Endodermal cell (in vitro differentiated cells): Measurements from ENCODE around the gene PURB. TPM values are rescaled to one million over a fixed set of nuclear protein-coding genes. Genes with fewer than 3 reads are reported as not detected.
"Not testable (repeated sequence)": the region's sequence is repeated elsewhere in the genome, so short reads cannot be mapped to it uniquely, and the experiment has no call there.

ENCODE experiments used
- DNase-seq: peaks from one replicate; pipeline ENCODE4 v3.0.0-alpha.2; 2017
- H3K27ac ChIP-seq: 2 replicates; pipeline ENCODE4 v1.5.1; 2013; ENCODE audit warnings: mild to moderate bottlenecking, low read depth, low read length, moderate library complexity
- H3K27me3 ChIP-seq: 2 replicates; pipeline ENCODE4 v1.6.1; 2013; ENCODE audit warnings: mild to moderate bottlenecking, low read length, moderate library complexity; ENCODE audit not compliant: insufficient read depth, control insufficient read depth, poor library complexity, severe bottlenecking
- H3K36me3 ChIP-seq: 2 replicates; pipeline ENCODE4 v1.7.0; 2013; ENCODE audit warnings: mild to moderate bottlenecking, low read length, moderate library complexity; ENCODE audit not compliant: control insufficient read depth, insufficient read depth
- H3K4me1 ChIP-seq: one replicate; pipeline ENCODE4 v1.7.0; 2013; ENCODE audit warnings: low read length; ENCODE audit not compliant: control insufficient read depth, insufficient read depth
- H3K4me3 ChIP-seq: 2 replicates; pipeline ENCODE4 v1.5.1; 2013; ENCODE audit warnings: mild to moderate bottlenecking, low read length, moderate library complexity
- H3K9ac ChIP-seq: 2 replicates; pipeline ENCODE4 v1.6.1; 2013; ENCODE audit warnings: mild to moderate bottlenecking, low read length, moderate library complexity; ENCODE audit not compliant: poor library complexity, severe bottlenecking; ENCODE audit errors: extremely low read depth
- H3K9me3 ChIP-seq: 2 replicates; pipeline ENCODE4 v1.6.1; 2013; ENCODE audit warnings: mild to moderate bottlenecking, low read length, moderate library complexity; ENCODE audit not compliant: control insufficient read depth
- H3K27ac Mint-ChIP-seq: 2 replicates; pipeline ENCODE4 v1.8.0; 2020; ENCODE audit warnings: mixed read lengths
- H3K27me3 Mint-ChIP-seq: 2 replicates; pipeline ENCODE4 v1.8.0; 2021; ENCODE audit warnings: mild to moderate bottlenecking, mixed read lengths; ENCODE audit not compliant: insufficient read depth
- H3K36me3 Mint-ChIP-seq: 2 replicates; pipeline ENCODE4 v1.8.0; 2020; ENCODE audit warnings: low read depth, mixed read lengths
- H3K4me1 Mint-ChIP-seq: 2 replicates; pipeline ENCODE4 v1.8.0; 2020; ENCODE audit warnings: mixed read lengths
- H3K4me3 Mint-ChIP-seq: 2 replicates; pipeline ENCODE4 v1.8.0; 2020; ENCODE audit warnings: mild to moderate bottlenecking, moderate library complexity, mixed read lengths
- H3K9me3 Mint-ChIP-seq: 2 replicates; pipeline ENCODE4 v1.8.0; 2020; ENCODE audit warnings: mild to moderate bottlenecking, mixed read lengths
- WGBS, 2 experiments: methylation state at CpG; one replicate each; pipeline versions ENCODE4 v1.1.5 to v1.1.7; 2013; ENCODE audit warnings: missing lambda C conversion rate in 2 of 2, mixed read lengths in 1 of 2; ENCODE audit not compliant: insufficient coverage in 1 of 2, insufficient read length in 1 of 2; 5-methylcytosine and 5-hydroxymethylcytosine counted together
- total RNA-seq, 2 donors: library from RNA; stranded (reverse); fragmentation: NEBNext Ultra II Directional in 1 of 2; extraction: Animal tissue kit (Norgen Biotek cat#: 25700) in 1 of 2; gene quantifications; 2 replicates in 1 of 2; 3 replicates in 1 of 2; pipeline ENCODE4 v1.2.1, GENCODE V29; 2021
- TF ChIP-seq, protein P1 (sequence below): fragments of 200-600 bp; sonication (generic); conservative IDR thresholded peaks from 2 replicates; pipeline ENCODE4 v1.5.0; 2021; ENCODE audit warnings: antibody characterized with exemption, mild to moderate bottlenecking

PURB gene
- total RNA-seq, 2 donors from 2014 or later, result 24.7 to 29.8 TPM

DNA sequence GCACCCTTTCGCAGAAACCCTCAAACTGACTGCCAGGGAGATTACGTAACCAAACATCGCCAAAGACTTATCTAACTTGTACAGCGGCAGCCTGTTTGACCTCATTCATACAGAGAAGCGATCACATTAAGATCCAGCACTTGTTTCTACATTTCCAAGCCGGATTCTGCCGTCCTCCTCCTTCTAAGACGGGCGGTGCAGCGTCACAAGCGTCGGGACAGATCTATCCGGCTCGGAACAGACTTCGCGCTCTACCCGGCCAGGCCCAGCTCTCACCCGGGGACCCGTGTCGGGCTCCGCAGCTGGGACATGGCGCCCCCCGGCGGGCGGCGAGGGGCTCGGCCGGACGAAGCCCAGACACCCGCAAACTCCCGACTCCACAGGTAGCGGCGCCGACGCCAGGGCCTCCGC lies 37.8 kb downstream of the PURB start:
- H3K27me3 ChIP-seq, result no peaks in the 10 kb centered on the region
- WGBS, 2 experiments, result 0% methylated on average over 8 to 36 of the region's 36 CpGs
- Mint-ChIP-seq H3K4me3 (peak overlapping the region; percentile 90), H3K9me3 (no peaks in the 10 kb centered on the region), H3K4me1 (peaks cover 5% of the 10 kb centered on the region), H3K36me3 (peaks cover 4% of the 10 kb centered on the region), H3K27ac (peak overlapping the region; percentile 99), H3K27me3 (no peaks in the 10 kb centered on the region)
- peak; percentile 93 for DNase-seq
- TF ChIP-seq, protein P1, sequence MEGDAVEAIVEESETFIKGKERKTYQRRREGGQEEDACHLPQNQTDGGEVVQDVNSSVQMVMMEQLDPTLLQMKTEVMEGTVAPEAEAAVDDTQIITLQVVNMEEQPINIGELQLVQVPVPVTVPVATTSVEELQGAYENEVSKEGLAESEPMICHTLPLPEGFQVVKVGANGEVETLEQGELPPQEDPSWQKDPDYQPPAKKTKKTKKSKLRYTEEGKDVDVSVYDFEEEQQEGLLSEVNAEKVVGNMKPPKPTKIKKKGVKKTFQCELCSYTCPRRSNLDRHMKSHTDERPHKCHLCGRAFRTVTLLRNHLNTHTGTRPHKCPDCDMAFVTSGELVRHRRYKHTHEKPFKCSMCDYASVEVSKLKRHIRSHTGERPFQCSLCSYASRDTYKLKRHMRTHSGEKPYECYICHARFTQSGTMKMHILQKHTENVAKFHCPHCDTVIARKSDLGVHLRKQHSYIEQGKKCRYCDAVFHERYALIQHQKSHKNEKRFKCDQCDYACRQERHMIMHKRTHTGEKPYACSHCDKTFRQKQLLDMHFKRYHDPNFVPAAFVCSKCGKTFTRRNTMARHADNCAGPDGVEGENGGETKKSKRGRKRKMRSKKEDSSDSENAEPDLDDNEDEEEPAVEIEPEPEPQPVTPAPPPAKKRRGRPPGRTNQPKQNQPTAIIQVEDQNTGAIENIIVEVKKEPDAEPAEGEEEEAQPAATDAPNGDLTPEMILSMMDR, result peak; percentile 97
- H3K9ac ChIP-seq, result peak overlapping the region; percentile 89
- H3K36me3 ChIP-seq, result peaks cover 5% of the 10 kb centered on the region
- peak overlapping the region; percentile 98 for H3K27ac ChIP-seq
- H3K4me1 ChIP-seq, result no peaks in the 10 kb centered on the region
- H3K4me3 ChIP-seq, result peak overlapping the region; percentile 100
- H3K9me3 ChIP-seq, result no peaks in the 10 kb centered on the region

DNA sequence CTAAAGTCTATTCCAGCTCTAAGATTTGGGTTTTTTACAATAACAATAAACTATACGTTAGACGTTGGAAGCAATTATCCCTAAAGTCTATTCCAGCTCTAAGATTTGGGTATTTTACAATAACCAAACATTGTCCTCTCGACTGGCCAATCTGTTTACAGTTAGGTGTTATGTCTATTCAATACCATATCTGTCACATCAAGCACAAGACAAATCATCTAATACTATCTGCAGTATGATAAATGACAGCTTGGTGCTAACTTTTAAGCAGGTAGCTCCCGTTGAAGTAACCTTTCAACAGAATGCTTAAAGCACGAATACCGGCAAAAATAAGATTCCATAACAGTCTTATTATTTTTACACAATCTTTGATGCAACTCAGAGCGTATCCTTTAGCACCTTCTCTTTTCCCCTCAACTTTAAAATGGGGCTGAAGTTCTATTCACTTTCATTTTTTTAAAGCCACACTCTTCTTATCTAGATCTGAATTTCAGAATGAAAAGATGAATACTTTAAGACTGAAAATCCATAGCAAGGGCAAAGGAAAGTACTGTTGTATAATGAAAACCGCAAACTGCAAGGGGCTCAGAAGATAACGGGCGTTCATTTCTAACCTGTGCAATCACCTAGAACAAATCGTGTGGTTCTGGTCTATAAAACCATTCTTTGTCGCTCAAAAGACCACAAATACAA lies 38.4 kb downstream of the PURB start:
- Histone ChIP-seq H3K9me3 (no peaks in the 10 kb centered on the region), H3K4me1 (no peaks in the 10 kb centered on the region)

DNA sequence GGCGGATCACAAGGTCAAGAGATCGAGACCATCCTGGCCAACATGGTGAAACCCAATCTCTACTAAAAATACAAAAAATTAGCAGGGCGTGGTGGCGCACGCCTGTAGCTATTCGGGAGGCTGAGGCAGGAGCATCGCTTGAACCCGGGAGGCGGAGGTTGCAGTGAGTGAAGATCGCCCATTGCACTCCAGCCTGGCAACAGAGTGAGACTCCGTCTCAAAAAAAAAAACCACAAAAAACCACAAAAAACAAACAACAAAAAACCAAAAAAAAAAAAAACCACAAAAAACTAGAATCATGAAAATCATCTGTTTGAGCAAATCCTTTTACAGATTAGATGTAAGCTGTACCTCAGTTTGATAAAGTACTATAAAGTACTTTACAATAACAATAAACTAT lies 38.9 kb downstream of the PURB start:
- Mint-ChIP-seq H3K36me3 (peaks cover 14% of the 10 kb centered on the region), H3K4me3 (peak overlapping the region; percentile 90), H3K27ac (peak overlapping the region; percentile 78)
- not testable (repeated sequence) for H3K27me3 Mint-ChIP-seq, H3K9me3 Mint-ChIP-seq, H3K27ac ChIP-seq, H3K9me3 ChIP-seq, H3K27me3 ChIP-seq, H3K4me1 Mint-ChIP-seq, DNase-seq, H3K4me1 ChIP-seq
- Histone ChIP-seq H3K9ac (peak overlapping the region; percentile 89), H3K36me3 (peaks cover 16% of the 10 kb centered on the region), H3K4me3 (peak overlapping the region; percentile 100)
- 88 to 92% methylated on average over 4 to 11 of the region's 11 CpGs for WGBS, 2 experiments

More for the DNA sequence above, 38.4 kb downstream of the PURB start:
- Mint-ChIP-seq H3K4me3 (peak overlapping the region; percentile 90), H3K4me1 (peaks cover 5% of the 10 kb centered on the region), H3K27ac (peak overlapping the region; percentile 99), H3K36me3 (peaks cover 9% of the 10 kb centered on the region), H3K9me3 (no peaks in the 10 kb centered on the region), H3K27me3 (no peaks in the 10 kb centered on the region)
- Histone ChIP-seq H3K27me3 (no peaks in the 10 kb centered on the region), H3K27ac (peak overlapping the region; percentile 98), H3K4me3 (peak overlapping the region; percentile 100), H3K9ac (peak overlapping the region; percentile 89), H3K36me3 (peaks cover 11% of the 10 kb centered on the region)
- TF ChIP-seq, protein P1, result no peak
- DNase-seq, result no peak
- WGBS, 2 experiments, result 5 to 7% methylated on average over 12 of the region's 12 CpGs
